GM23338 (cell line): Measurements from ENCODE around the gene LPCAT3. TPM values are rescaled to one million over a fixed set of nuclear protein-coding genes. Genes with fewer than 3 reads are reported as not detected.

Source experiments
- ATAC-seq: fragments of 200-7000 bp; cut with Tn5 transposase; 3 replicates; pipeline ENCODE4 v1.9.1; 2020
- DNase-seq: peaks from one replicate; pipeline ENCODE4 v3.0.0-alpha.2; 2015; ENCODE audit warnings: low spot score
- H2AFZ ChIP-seq: fragments of 200-600 bp; sonication (generic); 2 replicates; pipeline ENCODE4 v1.8.0; 2016; ENCODE audit warnings: antibody characterized with exemption, mild to moderate bottlenecking, moderate library complexity
- H3F3A ChIP-seq: fragments of 200-600 bp; sonication (generic); replicated peaks from 2 replicates; pipeline ENCODE4 v1.8.0; 2017; ENCODE audit warnings: antibody characterized with exemption, mixed run types, low read depth
- H3K27ac ChIP-seq: fragments of 200-600 bp; sonication (generic); 2 replicates; pipeline ENCODE4 v1.6.1; 2016; ENCODE audit warnings: low read depth
- H3K27me3 ChIP-seq: fragments of 200-600 bp; sonication (generic); 2 replicates; pipeline ENCODE4 v1.8.0; 2016; ENCODE audit warnings: mild to moderate bottlenecking, mixed run types, moderate library complexity; ENCODE audit not compliant: insufficient read depth
- H3K36me3 ChIP-seq: fragments of 200-600 bp; sonication (generic); 2 replicates; pipeline ENCODE4 v1.8.0; 2016; ENCODE audit warnings: mild to moderate bottlenecking; ENCODE audit not compliant: insufficient read depth
- H3K4me1 ChIP-seq: fragments of 200-600 bp; sonication (generic); 2 replicates; pipeline ENCODE4 v1.8.0; 2016; ENCODE audit warnings: mild to moderate bottlenecking, moderate library complexity; ENCODE audit not compliant: insufficient read depth
- H3K4me2 ChIP-seq: fragments of 200-600 bp; sonication (generic); 2 replicates; pipeline ENCODE4 v1.7.1; 2017; ENCODE audit warnings: mixed run types
- H3K4me3 ChIP-seq: fragments of 200-600 bp; sonication (generic); 2 replicates; pipeline ENCODE4 v1.6.1; 2016; ENCODE audit warnings: mixed run types
- H3K79me2 ChIP-seq: fragments of 200-600 bp; sonication (generic); replicated peaks from 2 replicates; pipeline ENCODE4 v1.8.0; 2017; ENCODE audit warnings: mild to moderate bottlenecking; ENCODE audit not compliant: insufficient read depth
- H3K9me2 ChIP-seq: fragments of 200-600 bp; sonication (generic); 2 replicates; pipeline ENCODE4 v1.8.0; 2017; ENCODE audit not compliant: insufficient read depth
- H4K20me1 ChIP-seq: fragments of 200-600 bp; sonication (generic); replicated peaks from 2 replicates; pipeline ENCODE4 v1.8.0; 2017; ENCODE audit warnings: mild to moderate bottlenecking; ENCODE audit not compliant: insufficient read depth
- H3K27ac Mint-ChIP-seq: 2 replicates; pipeline ENCODE4 v1.8.0; 2020; ENCODE audit warnings: inconsistent platforms, mild to moderate bottlenecking, moderate library complexity, mixed read lengths
- H3K27me3 Mint-ChIP-seq: 3 replicates; pipeline ENCODE4 v1.8.0; 2022; ENCODE audit warnings: low read depth, mild to moderate bottlenecking, moderate library complexity, mixed read lengths, inconsistent platforms; ENCODE audit not compliant: insufficient read depth, poor library complexity
- H3K36me3 Mint-ChIP-seq: 3 replicates; pipeline ENCODE4 v1.8.0; 2021; ENCODE audit warnings: low read depth, mild to moderate bottlenecking, inconsistent platforms, moderate library complexity, mixed read lengths
- H3K4me1 Mint-ChIP-seq: 3 replicates; pipeline ENCODE4 v1.8.0; 2020; ENCODE audit warnings: mild to moderate bottlenecking, inconsistent platforms, mixed read lengths
- H3K4me3 Mint-ChIP-seq: 3 replicates; pipeline ENCODE4 v1.8.0; 2021; ENCODE audit warnings: moderate library complexity, mild to moderate bottlenecking, inconsistent platforms, mixed read lengths
- H3K9me3 Mint-ChIP-seq: 3 replicates; pipeline ENCODE4 v1.8.0; 2020; ENCODE audit warnings: moderate library complexity, mild to moderate bottlenecking, inconsistent platforms, mixed read lengths
- CTCF ChIP-seq, 2 experiments: fragments of 200-600 bp in 1 of 2; sonication (generic) in 1 of 2; conservative IDR thresholded peaks; 2 replicates each; pipeline versions ENCODE4 v1.5.1 to v1.6.1; 2016 to 2017; ENCODE audit warnings: antibody characterized with exemption in 2 of 2, low read depth in 2 of 2, mild to moderate bottlenecking in 2 of 2, moderate library complexity in 1 of 2
- ETS1 ChIP-seq: IDR thresholded peaks from 2 replicates; pipeline ENCODE4 v1.6.1; 2016; ENCODE audit warnings: antibody characterized with exemption
- EZH2phosphoT487 ChIP-seq: fragments of 200-600 bp; sonication (generic); IDR thresholded peaks from one replicate; pipeline ENCODE4 v1.8.1; 2018; ENCODE audit warnings: antibody characterized with exemption; ENCODE audit not compliant: unreplicated experiment
- STAT1 ChIP-seq: IDR thresholded peaks from one replicate; pipeline ENCODE4 v1.6.1; 2016; ENCODE audit warnings: antibody characterized with exemption; ENCODE audit not compliant: unreplicated experiment
- ZNF114 ChIP-seq: fragments of 250-450 bp; sonication (Bioruptor Pico); IDR thresholded peaks from 2 replicates; pipeline ENCODE4 v1.5.0; 2020; ENCODE audit warnings: mild to moderate bottlenecking, moderate library complexity
- ZNF331 ChIP-seq: fragments of 250-450 bp; sonication (Bioruptor Pico); IDR thresholded peaks from 2 replicates; pipeline ENCODE4 v1.5.0; 2020; ENCODE audit warnings: low read depth, mild to moderate bottlenecking, moderate library complexity
- polyA plus RNA-seq: library from polyadenylated mRNA; unstranded; fragments of >200 nt; fragmentation: Nextera tagmentation; extraction: Ambion mirVana; gene quantifications from 2 replicates; pipeline ENCODE4 v1.2.1, GENCODE V29; 2016
- total RNA-seq: library from RNA; depleted of rRNA; stranded (reverse); fragments of >200 nt; shearing (Covaris generic); gene quantifications from 2 replicates; pipeline ENCODE4 v1.2.3, GENCODE V29; 2014

Gene LPCAT3
- total and polyA plus RNA-seq, 2 experiments from 2014 or later = 21.4 to 51.5 TPM

GRCh38 chr12:7017870-7018349 is 366 bp downstream of the LPCAT3 start:
- H3K27ac ChIP-seq = peak overlapping the region; percentile 91
- H2AFZ ChIP-seq = peak overlapping the region; percentile 93
- H3K9me2 ChIP-seq = no peaks in the 10 kb centered on the region
- Mint-ChIP-seq H3K9me3 (no peaks in the 10 kb centered on the region), H3K36me3 (peaks cover 3% of the 10 kb centered on the region; the same call in 1 of the 3 replicates), H3K4me1 (peaks cover 26% of the 10 kb centered on the region), H3K27ac (peak overlapping the region; percentile 95), H3K27me3 (peaks cover 3% of the 10 kb centered on the region), H3K4me3 (peak overlapping the region; percentile 95)
- no peaks in the 10 kb centered on the region for H3F3A ChIP-seq
- H3K79me2 ChIP-seq = peaks cover 42% of the 10 kb centered on the region
- peaks cover 18% of the 10 kb centered on the region; the same call in 1 of the 2 replicates for H4K20me1 ChIP-seq
- no peaks in the 10 kb centered on the region for H3K27me3 ChIP-seq
- H3K4me3 ChIP-seq = peak overlapping the region; percentile 94
- TF ChIP-seq EZH2phosphoT487 (no peak), ETS1 (no peak), ZNF114 (no peak), STAT1 (no peak), ZNF331 (CRISPR knock-in tag) (no peak)
- peak; percentile 70 for ATAC-seq
- peaks cover 21% of the 10 kb centered on the region for H3K4me1 ChIP-seq
- H3K36me3 ChIP-seq = 0 out of 2 replicates have a peak, but pooled peaks cover 2% of the 10 kb centered on the region
- H3K4me2 ChIP-seq = peak overlapping the region; percentile 89
- DNase-seq = no peak

GRCh38 chr12:7016958-7017571 is 1.2 kb downstream of the LPCAT3 start:
- Histone ChIP-seq H3F3A (no peaks in the 10 kb centered on the region), H3K27me3 (no peaks in the 10 kb centered on the region), H3K27ac (no peak overlapping the region), H3K36me3 (0 out of 2 replicates have a peak, but pooled peaks cover 2% of the 10 kb centered on the region), H3K4me2 (peak overlapping the region; percentile 89), H3K4me3 (peak overlapping the region; percentile 94), H4K20me1 (peaks cover 24% of the 10 kb centered on the region; the same call in 1 of the 2 replicates), H2AFZ (no peak overlapping the region), H3K4me1 (peaks cover 21% of the 10 kb centered on the region), H3K79me2 (peaks cover 42% of the 10 kb centered on the region), H3K9me2 (no peaks in the 10 kb centered on the region)
- peaks cover 3% of the 10 kb centered on the region; the same call in 1 of the 3 replicates for H3K36me3 Mint-ChIP-seq
- no peak for TF ChIP-seq ZNF331 (CRISPR knock-in tag)
- TF ChIP-seq EZH2phosphoT487 = no peak
- no peak for TF ChIP-seq ZNF114
- no peak for TF ChIP-seq ETS1
- TF ChIP-seq CTCF (conservative IDR thresholded peaks at IDR 0.05; ENCODE audit: low read depth in 2 of 2) = no peak
- H3K27ac Mint-ChIP-seq = no peak overlapping the region
- H3K4me1 Mint-ChIP-seq = peaks cover 30% of the 10 kb centered on the region
- DNase-seq (no peak), ATAC-seq (no peak)
- peaks cover 3% of the 10 kb centered on the region for H3K27me3 Mint-ChIP-seq
- H3K4me3 Mint-ChIP-seq = peak overlapping the region; percentile 95
- H3K9me3 Mint-ChIP-seq = no peaks in the 10 kb centered on the region
